Naive B cell (primary cell): ENCODE data around the gene EP400. TPM values are rescaled to one million over a fixed set of nuclear protein-coding genes. Genes with fewer than 3 reads are reported as not detected.
"Not testable (repeated sequence)": the region's sequence is repeated elsewhere in the genome, so short reads cannot be mapped to it uniquely, and the experiment has no call there.

Experiments
- ATAC-seq, 2 donors: fragments of 150-1000 bp; cut with Tn5 transposase; 2 replicates each; pipeline ENCODE4 v1.10.0; 2021; ENCODE audit warnings: low read depth in 2 of 2, mild to moderate bottlenecking in 2 of 2, moderate library complexity in 2 of 2
- DNase-seq: peaks from one replicate; pipeline ENCODE4 v3.0.0; 2022
- H3K27ac Mint-ChIP-seq, 6 donors: one replicate each; pipeline ENCODE4 v1.8.0; 2020 to 2022; ENCODE audit warnings: mild to moderate bottlenecking in 6 of 6, mixed read lengths in 6 of 6, moderate library complexity in 5 of 6, inconsistent platforms in 2 of 6
- H3K27me3 Mint-ChIP-seq, 3 donors: one replicate each; pipeline ENCODE4 v1.8.0; 2021 to 2022; ENCODE audit warnings: mixed read lengths in 3 of 3, mild to moderate bottlenecking in 1 of 3
- H3K36me3 Mint-ChIP-seq, 2 donors: one replicate each; pipeline ENCODE4 v1.8.0; 2020 to 2022; ENCODE audit warnings: mixed read lengths in 2 of 2, inconsistent platforms in 1 of 2, mild to moderate bottlenecking in 1 of 2
- H3K4me1 Mint-ChIP-seq, 3 donors: one replicate each; pipeline ENCODE4 v1.8.0; 2020 to 2022; ENCODE audit warnings: mixed read lengths in 3 of 3, inconsistent platforms in 1 of 3, mild to moderate bottlenecking in 1 of 3, moderate library complexity in 1 of 3
- H3K4me3 Mint-ChIP-seq, 8 donors: one replicate each; pipeline ENCODE4 v1.8.0; 2020 to 2022; ENCODE audit warnings: mild to moderate bottlenecking in 8 of 8, mixed read lengths in 8 of 8, moderate library complexity in 8 of 8, inconsistent platforms in 2 of 8
- H3K9me3 Mint-ChIP-seq, 7 donors: one replicate each; pipeline ENCODE4 v1.8.0; 2020 to 2022; ENCODE audit warnings: mixed read lengths in 7 of 7, mild to moderate bottlenecking in 5 of 7, inconsistent platforms in 2 of 7, moderate library complexity in 1 of 7
- polyA plus RNA-seq, 6 donors: library from polyadenylated mRNA; unstranded; fragments of 300-500 nt; fragmentation: Illumina TruSeq; gene quantifications; one replicate each; pipeline ENCODE4 v1.2.3, GENCODE V29; 2021; ENCODE audit warnings: low read depth in 6 of 6

Gene EP400
- polyA plus RNA-seq, 6 donors from 2014 or later, result 5.8 to 11.7 (median 6.4) TPM

DNA sequence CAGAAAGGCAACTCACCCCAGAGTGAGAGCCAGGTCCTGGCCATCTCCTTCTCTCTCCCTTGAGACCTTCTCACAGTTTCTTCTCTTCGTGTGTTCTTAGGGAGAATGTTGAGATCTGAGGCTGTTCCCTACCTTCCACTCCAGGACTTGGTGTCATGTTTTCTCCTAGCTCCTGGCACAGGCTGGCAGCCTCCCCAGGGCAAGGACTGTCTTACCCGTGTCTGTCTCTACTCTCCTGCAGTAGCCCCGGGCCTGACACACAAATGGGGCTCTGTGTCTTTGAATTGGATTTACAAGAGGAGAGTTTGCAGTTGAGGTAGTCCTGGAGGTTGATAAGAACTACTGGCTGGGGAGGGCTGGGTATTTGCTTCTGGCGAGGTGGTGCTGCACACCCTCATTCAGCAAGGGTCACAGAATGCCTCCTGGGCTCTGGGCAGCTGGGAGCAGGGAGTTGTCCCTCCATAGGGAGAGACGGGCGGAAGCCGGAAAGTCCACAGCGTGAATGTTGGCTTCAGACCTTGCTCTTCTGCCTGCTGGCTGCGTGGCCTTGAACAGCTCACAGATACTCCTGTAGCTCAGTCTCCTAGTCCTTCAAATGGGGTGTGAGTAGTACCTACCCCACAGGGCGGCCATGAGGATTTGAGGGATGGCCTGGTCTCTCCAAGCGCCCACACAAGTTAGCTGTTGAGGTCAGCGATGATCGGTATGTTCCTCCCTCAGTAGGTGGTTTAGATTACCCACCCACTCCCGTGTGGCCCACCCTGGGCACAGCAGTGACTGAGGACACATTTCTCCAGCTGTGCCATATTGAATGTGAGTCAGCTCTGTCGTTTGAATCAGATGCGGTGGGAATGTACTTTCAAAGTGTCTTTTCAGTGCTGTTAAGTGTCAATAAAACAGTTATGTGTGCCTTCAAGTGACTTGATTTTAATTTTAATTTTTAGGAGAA lies 10.2 kb downstream of the EP400 start:
- H3K4me1 Mint-ChIP-seq, result peaks cover 36 to 60% (median 58%) of the 10 kb centered on the region in 3 donors
- no peak overlapping the region for H3K4me3 Mint-ChIP-seq

DNA sequence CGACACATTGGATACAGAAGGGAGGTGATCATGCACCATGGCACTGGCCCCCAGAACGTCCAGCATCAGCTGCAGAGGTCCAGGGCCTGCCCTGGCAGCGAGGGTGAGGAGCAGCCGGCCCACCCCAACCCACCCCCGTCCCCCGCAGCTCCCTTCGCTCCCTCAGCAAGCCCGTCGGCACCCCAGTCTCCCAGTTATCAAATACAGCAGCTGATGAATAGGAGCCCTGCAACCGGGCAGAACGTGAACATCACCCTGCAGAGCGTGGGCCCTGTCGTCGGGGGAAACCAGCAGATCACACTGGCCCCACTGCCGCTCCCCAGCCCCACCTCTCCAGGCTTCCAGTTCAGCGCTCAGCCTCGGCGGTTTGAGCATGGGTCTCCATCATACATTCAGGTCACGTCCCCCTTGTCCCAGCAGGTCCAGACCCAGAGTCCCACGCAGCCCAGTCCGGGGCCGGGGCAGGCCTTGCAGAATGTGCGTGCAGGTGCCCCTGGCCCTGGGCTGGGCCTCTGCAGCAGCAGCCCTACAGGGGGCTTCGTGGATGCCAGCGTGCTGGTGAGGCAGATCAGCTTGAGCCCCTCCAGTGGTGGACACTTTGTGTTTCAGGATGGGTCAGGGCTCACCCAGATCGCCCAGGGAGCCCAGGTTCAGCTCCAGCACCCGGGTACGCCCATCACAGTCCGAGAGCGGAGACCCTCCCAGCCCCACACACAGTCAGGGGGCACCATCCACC lies 11.0 kb downstream of the EP400 start:
- not testable (repeated sequence) for H3K9me3 Mint-ChIP-seq, H3K27ac Mint-ChIP-seq, H3K27me3 Mint-ChIP-seq, ATAC-seq, H3K36me3 Mint-ChIP-seq, DNase-seq, H3K4me3 Mint-ChIP-seq
- H3K4me1 Mint-ChIP-seq, result peaks cover 38 to 65% (median 54%) of the 10 kb centered on the region in 3 donors

More for the DNA sequence above, 10.2 kb downstream of the EP400 start:
- no peak for DNase-seq
- ATAC-seq, result no peak
- Mint-ChIP-seq H3K27me3 (no peaks in the 10 kb centered on the region), H3K36me3 (no peaks in the 10 kb centered on the region), H3K27ac (peak overlapping the region in 5 of 6 donors; percentile 43 to 88 (median 70)), H3K9me3 (no peaks in the 10 kb centered on the region)

DNA sequence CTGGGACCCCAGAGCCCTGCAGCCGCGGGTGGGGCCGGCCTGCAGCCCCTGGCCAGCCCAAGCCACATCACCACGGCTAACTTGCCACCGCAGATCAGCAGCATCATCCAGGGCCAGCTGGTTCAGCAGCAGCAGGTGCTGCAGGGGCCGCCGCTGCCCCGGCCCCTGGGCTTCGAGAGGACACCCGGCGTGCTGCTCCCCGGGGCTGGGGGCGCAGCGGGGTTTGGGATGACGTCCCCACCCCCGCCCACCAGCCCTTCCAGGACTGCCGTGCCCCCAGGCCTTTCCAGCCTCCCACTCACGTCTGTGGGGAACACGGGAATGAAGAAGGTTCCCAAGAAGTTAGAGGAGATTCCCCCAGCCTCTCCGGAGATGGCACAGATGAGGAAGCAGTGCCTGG lies 11.6 kb downstream of the EP400 start:
- not testable (repeated sequence) for H3K4me3 Mint-ChIP-seq, H3K27me3 Mint-ChIP-seq, ATAC-seq, H3K27ac Mint-ChIP-seq, H3K9me3 Mint-ChIP-seq, DNase-seq, H3K36me3 Mint-ChIP-seq
- peaks cover 33 to 59% (median 48%) of the 10 kb centered on the region in 3 donors for H3K4me1 Mint-ChIP-seq

DNA sequence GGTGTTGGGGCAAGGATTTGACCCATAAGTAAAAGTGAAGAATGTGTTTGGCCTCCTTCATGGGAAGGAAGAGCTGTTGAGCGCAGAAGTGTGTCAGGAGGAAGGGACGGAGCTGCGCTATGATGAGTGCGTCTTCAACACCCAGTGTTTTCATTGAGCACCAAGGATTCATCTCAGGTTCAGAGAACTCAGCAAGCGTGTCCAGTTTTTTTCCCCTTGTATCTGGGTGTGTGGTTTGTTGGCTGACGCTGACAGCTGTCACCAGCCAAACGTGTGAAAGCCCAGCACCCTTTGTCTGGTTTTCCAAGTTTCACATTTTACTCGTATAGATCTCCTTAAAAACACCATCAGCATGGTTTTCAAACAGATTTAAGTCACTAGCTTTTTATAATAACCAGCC lies 12.3 kb downstream of the EP400 start:
- DNase-seq (no peak), ATAC-seq (no peak)
- H3K9me3 Mint-ChIP-seq, result no peaks in the 10 kb centered on the region
- H3K27ac Mint-ChIP-seq, result peak overlapping the region in 1 of 6 donors; percentile 84
- H3K4me3 Mint-ChIP-seq, result no peak overlapping the region
- peaks cover 29 to 54% (median 45%) of the 10 kb centered on the region in 3 donors for H3K4me1 Mint-ChIP-seq
- no peaks in the 10 kb centered on the region for H3K27me3 Mint-ChIP-seq
- H3K36me3 Mint-ChIP-seq, result no peaks in the 10 kb centered on the region

DNA sequence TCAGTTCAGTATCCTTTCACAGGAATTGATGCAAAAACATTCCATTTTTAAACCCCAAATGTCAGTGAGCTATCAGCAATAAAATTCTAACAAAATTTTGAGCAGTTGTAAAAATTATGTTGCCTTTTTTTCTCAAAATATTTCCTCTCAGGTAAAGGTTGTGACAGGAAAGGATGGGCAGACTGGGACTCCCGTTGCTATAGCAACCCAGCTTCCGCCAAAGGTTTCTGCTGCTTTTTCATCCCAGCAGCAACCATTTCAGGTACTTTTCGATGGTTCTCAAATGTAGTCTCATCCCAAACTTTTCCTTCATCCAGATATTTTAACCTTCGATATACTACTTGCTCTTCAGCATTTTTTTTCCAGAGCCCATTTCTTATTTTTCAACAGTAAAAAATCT lies 13.6 kb downstream of the EP400 start:
- Mint-ChIP-seq H3K4me1 (peaks cover 25 to 57% (median 41%) of the 10 kb centered on the region in 3 donors), H3K27me3 (no peaks in the 10 kb centered on the region), H3K27ac (peak overlapping the region in 1 of 6 donors; percentile 30), H3K4me3 (no peak overlapping the region), H3K9me3 (no peaks in the 10 kb centered on the region), H3K36me3 (no peaks in the 10 kb centered on the region)
- DNase-seq (no peak), ATAC-seq (no peak)

DNA sequence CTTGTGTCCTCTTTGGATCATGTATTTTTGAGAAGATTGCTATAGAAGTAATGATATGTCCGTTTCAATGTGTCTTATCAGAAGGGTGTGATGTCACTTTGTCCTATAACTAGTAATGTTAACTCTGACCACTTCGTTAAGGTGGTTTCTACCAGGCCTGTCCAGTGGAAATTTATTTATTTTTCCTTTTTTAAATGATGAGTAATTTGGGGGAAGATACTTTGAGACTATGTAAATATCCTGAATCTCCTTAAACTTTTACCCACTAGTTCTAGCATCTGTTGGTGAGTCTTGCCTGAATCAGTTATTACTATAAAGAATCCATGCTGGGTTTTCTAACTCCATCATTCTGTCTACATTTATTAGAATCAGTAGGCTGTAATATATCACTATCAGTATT lies 15.3 kb downstream of the EP400 start:
- H3K4me1 Mint-ChIP-seq, result peaks cover 15 to 58% (median 31%) of the 10 kb centered on the region in 3 donors
- ATAC-seq, result no peak
- H3K27me3 Mint-ChIP-seq, result no peaks in the 10 kb centered on the region
- H3K4me3 Mint-ChIP-seq, result no peak overlapping the region
- no peaks in the 10 kb centered on the region for H3K9me3 Mint-ChIP-seq
- DNase-seq, result no peak
- no peak overlapping the region for H3K27ac Mint-ChIP-seq
- H3K36me3 Mint-ChIP-seq, result no peaks in the 10 kb centered on the region

DNA sequence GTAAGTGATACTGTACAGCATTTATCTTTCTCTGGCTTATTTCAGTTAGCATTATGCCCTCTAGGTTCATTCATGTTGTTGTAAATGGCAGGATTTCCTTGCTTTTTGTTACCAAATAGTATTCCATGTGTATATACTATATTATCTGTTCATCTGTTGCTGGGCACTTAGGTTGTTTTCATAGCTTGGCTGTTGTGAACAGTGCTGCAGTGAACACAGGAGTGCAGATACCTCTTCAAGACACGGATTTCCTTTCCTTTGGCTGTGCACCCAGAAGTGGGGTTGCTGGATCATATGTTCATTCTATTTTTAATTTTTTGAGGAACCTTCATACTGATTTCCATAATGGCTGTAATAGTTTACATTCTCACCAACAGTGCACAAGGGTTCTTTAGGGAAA lies 21.5 kb downstream of the EP400 start:
- no peak overlapping the region for H3K4me3 Mint-ChIP-seq
- no peaks in the 10 kb centered on the region for H3K9me3 Mint-ChIP-seq

DNA sequence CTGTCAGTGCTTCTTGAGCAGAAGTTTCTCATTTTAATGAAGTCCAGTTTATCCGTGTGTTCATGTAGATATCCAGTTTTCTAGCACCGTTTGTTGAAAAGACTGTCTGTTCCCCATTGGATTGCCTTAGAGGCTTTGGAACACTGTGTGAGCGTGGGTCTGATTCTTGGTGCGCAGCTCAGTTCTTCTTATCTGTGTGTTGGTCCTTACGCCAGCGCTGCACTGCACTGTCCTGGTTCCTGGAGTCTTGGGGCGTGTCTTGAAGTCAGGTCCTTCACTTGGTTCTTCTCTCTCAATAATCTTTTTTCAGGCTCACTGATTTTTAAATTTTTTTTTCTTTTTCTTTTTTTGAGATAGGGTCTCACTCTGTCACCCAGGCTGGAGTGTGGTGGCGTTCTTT lies 25.5 kb downstream of the EP400 start:
- H3K4me1 Mint-ChIP-seq, result peaks cover 15 to 26% (median 22%) of the 10 kb centered on the region in 3 donors
- H3K27ac Mint-ChIP-seq, result peak overlapping the region in 1 of 6 donors; percentile 67
- no peaks in the 10 kb centered on the region for H3K36me3 Mint-ChIP-seq
- DNase-seq (no peak), ATAC-seq (no peak)
- no peak overlapping the region for H3K4me3 Mint-ChIP-seq
- H3K27me3 Mint-ChIP-seq, result no peaks in the 10 kb centered on the region
- no peaks in the 10 kb centered on the region for H3K9me3 Mint-ChIP-seq

More for the DNA sequence above, 21.5 kb downstream of the EP400 start:
- DNase-seq (no peak), ATAC-seq (no peak)
- Mint-ChIP-seq H3K27ac (peak overlapping the region in 3 of 6 donors; percentile 14 to 73 (median 38)), H3K4me1 (peaks cover 19 to 39% (median 19%) of the 10 kb centered on the region in 3 donors), H3K36me3 (no peaks in the 10 kb centered on the region), H3K27me3 (no peaks in the 10 kb centered on the region)

DNA sequence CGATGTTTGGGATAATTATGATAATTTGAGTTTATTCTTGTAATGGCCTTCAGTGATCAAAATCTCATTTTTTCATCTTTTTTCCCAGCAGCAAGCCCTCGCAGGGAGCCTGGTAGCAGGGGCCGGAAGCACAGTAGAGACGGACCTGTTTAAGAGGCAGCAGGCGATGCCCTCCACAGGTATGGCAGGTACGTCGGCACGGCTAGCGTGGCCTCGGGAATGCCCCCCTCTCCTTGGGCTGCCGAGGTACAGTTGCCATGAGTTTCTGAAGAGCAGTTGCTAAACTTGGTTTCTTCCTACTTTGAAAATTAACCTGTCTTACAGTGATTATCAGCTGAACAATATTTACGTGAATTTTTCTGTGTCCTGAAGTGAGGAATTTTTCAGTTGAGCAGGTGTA lies 29.9 kb downstream of the EP400 start:
- peaks cover 7 to 17% (median 16%) of the 10 kb centered on the region in 3 donors for H3K4me1 Mint-ChIP-seq
- no peaks in the 10 kb centered on the region for H3K9me3 Mint-ChIP-seq
- DNase-seq (no peak), ATAC-seq (no peak)
- no peaks in the 10 kb centered on the region for H3K27me3 Mint-ChIP-seq
- H3K36me3 Mint-ChIP-seq, result peaks cover 0 to 7% of the 10 kb centered on the region in 2 donors
- no peak overlapping the region for H3K27ac Mint-ChIP-seq
- H3K4me3 Mint-ChIP-seq, result no peak overlapping the region

DNA sequence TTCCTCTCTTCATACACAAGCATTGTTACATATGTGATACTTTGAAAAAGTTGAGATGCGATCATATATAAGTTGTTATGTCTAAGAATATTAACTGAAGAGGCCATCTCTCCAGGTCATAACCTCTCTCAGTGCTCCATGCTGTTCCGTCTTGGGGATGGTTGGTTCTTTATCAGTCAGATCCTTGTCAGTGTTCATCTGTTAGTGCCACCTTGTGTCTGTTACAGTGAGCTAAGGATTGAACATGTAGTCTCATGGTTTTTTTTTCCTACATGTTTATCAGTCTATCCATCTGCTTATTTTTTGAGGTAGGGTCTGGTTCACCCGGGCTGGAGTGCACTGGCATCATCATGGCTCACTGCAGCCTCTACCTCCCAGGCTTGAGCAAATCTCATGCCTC lies 30.5 kb downstream of the EP400 start:
- DNase-seq (no peak), ATAC-seq (no peak)
- no peak overlapping the region for H3K27ac Mint-ChIP-seq
- peaks cover 0 to 7% of the 10 kb centered on the region in 2 donors for H3K36me3 Mint-ChIP-seq
- H3K27me3 Mint-ChIP-seq, result no peaks in the 10 kb centered on the region
- H3K4me1 Mint-ChIP-seq, result peaks cover 7 to 16% (median 14%) of the 10 kb centered on the region in 3 donors
- no peaks in the 10 kb centered on the region for H3K9me3 Mint-ChIP-seq
- H3K4me3 Mint-ChIP-seq, result no peak overlapping the region

DNA sequence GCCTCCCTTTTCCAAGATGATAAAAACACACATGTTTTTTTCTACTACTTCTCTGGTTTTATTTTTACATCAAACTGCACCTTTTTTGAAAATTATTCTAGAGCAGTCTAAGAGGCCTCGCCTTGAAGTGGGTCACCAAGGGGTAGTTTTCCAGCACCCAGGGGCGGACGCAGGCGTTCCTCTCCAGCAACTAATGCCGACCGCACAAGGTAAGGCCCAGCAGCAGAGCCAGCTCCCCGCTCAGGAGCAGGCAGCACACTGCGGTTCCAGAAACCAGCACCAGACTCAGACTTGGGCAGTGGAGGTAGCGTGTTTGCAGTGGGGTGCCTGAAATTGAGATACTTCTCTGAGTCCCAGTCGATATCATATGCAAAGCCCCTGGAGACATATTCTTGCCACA lies 31.6 kb downstream of the EP400 start:
- peaks cover 0 to 9% of the 10 kb centered on the region in 2 donors for H3K36me3 Mint-ChIP-seq
- ATAC-seq, result no peak
- H3K4me1 Mint-ChIP-seq, result peaks cover 5 to 10% (median 8%) of the 10 kb centered on the region in 3 donors
- DNase-seq, result no peak
- no peak overlapping the region for H3K27ac Mint-ChIP-seq
- no peak overlapping the region for H3K4me3 Mint-ChIP-seq
- H3K9me3 Mint-ChIP-seq, result no peaks in the 10 kb centered on the region
- H3K27me3 Mint-ChIP-seq, result no peaks in the 10 kb centered on the region

DNA sequence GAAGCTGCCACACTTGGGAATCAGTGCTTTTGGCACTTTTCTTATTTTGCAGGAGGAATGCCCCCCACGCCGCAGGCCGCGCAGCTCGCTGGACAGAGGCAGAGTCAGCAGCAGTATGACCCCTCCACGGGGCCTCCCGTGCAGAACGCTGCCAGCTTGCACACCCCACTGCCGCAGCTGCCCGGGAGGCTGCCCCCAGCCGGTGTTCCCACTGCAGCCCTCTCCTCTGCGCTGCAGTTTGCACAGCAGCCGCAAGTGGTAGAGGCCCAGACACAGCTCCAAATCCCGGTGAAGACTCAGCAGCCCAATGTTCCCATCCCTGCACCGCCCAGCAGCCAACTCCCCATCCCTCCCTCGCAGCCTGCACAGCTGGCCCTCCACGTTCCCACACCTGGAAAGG lies 32.3 kb downstream of the EP400 start:
- Mint-ChIP-seq H3K36me3 (peaks cover 0 to 14% of the 10 kb centered on the region in 2 donors), H3K4me3 (no peak overlapping the region), H3K27me3 (no peaks in the 10 kb centered on the region), H3K4me1 (peaks cover 3 to 10% (median 10%) of the 10 kb centered on the region in 3 donors), H3K27ac (no peak overlapping the region), H3K9me3 (no peaks in the 10 kb centered on the region)
- ATAC-seq (no peak), DNase-seq (no peak)

DNA sequence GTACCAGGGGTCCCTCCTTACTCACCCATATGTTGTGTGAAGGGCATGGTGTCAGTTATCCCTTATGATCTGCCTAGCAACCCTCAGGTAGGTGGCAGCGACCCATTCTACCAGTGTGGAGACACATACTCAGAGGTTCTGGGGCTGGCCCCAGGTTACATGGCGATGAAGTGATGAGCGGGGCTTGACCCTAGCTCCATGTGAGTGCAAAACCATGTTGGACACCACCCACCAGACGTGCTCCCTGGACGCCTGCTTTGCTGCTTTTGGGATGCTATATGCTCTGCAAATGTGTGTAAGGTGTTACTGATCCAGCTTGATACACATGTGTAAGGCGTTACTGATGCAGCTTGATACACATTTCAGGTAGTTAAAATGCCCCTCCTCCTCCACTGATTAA lies 33.3 kb downstream of the EP400 start:
- no peaks in the 10 kb centered on the region for H3K9me3 Mint-ChIP-seq

More for the DNA sequence above, 33.3 kb downstream of the EP400 start:
- DNase-seq (no peak), ATAC-seq (no peak)
- H3K4me3 Mint-ChIP-seq, result no peak overlapping the region
- H3K4me1 Mint-ChIP-seq, result peaks cover 4 to 7% (median 7%) of the 10 kb centered on the region in 3 donors
- peaks cover 4 to 21% of the 10 kb centered on the region in 2 donors for H3K36me3 Mint-ChIP-seq
- H3K27ac Mint-ChIP-seq, result no peak overlapping the region
- H3K27me3 Mint-ChIP-seq, result no peaks in the 10 kb centered on the region
